Esophagus squamous epithelium (tissue), 4 donors: ENCODE data around the gene MADD.

Experiments used
- POLR2A ChIP-seq, 4 donors: fragments of 450-650 bp; IDR thresholded peaks; one replicate each; pipeline ENCODE4 v1.6.1; 2017; ENCODE audit warnings: antibody characterized with exemption in 4 of 4, mild to moderate bottlenecking in 4 of 4, moderate library complexity in 3 of 4
- TF ChIP-seq, protein P1 (sequence below), 6 experiments: fragments of 450-650 bp in 4 of 6; fragments of 200-600 bp in 2 of 6; sonication (generic) in 2 of 6; IDR thresholded peaks; one replicate each; pipeline ENCODE4 v1.5.1; 2016 to 2019; ENCODE audit warnings: antibody characterized with exemption in 6 of 6, mild to moderate bottlenecking in 4 of 6, moderate library complexity in 4 of 6

DNA sequence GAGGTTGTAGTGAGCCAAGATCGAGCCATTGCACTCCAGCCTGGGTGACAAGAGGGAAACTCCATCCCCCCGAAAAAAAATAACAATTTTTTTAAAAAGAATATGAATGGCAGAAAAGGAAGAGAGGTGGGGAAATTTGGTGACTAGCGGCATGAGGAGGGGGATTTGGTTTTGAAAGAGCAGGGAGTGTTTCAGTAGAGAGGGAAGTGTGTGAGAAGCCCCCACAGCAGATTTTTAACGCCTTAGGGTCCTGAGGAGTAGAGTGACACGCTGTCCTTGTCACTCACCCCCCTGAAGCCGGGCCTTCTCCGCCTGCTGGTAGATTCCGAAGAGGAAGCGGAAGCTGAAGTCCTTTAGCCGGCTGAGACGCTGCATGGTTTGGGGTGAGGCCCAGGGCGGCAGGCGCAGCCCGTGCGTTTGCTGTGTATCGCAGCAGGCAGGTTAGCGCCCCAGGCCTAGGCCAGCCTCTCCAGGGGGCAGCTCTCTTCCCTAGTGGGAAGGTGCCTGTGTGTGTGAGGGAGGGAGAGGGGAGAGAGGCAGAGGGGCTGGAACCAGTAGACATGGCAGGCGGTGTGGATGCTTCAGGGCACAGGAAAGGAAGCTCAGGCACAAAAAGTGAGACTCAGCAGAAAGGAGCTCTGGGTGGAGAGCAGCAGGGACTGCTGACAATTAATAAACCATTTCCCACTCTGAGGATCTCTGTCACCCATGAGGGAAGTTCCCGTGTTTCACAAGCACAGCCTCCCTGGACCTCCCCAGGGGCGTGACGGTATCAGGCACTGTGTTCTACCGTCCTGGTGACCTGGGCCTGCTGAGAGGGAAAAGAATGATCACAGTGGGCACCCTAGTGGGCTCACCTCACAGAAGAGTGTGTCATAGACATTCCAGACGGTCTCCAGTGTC is 25.2 kb upstream of the MADD start:
- TF ChIP-seq, protein P1, sequence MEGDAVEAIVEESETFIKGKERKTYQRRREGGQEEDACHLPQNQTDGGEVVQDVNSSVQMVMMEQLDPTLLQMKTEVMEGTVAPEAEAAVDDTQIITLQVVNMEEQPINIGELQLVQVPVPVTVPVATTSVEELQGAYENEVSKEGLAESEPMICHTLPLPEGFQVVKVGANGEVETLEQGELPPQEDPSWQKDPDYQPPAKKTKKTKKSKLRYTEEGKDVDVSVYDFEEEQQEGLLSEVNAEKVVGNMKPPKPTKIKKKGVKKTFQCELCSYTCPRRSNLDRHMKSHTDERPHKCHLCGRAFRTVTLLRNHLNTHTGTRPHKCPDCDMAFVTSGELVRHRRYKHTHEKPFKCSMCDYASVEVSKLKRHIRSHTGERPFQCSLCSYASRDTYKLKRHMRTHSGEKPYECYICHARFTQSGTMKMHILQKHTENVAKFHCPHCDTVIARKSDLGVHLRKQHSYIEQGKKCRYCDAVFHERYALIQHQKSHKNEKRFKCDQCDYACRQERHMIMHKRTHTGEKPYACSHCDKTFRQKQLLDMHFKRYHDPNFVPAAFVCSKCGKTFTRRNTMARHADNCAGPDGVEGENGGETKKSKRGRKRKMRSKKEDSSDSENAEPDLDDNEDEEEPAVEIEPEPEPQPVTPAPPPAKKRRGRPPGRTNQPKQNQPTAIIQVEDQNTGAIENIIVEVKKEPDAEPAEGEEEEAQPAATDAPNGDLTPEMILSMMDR (IDR thresholded peaks at IDR 0.05) = no peak
- no peak for TF ChIP-seq POLR2A (IDR thresholded peaks at IDR 0.05)
